Bronchial epithelial cell (primary cell): ENCODE data around the gene SLC45A1. TPM values are rescaled to one million over a fixed set of nuclear protein-coding genes. Genes with fewer than 3 reads are reported as not detected.

Experiments used
- DNase-seq: peaks from one replicate; pipeline ENCODE4 v3.0.0-alpha.2; 2010; ENCODE audit warnings: low read depth
- FAIRE-seq: peaks from 2 replicates; lab custom pipeline; 2011; peaks lifted over from hg19 to GRCh38; lab: Jason Lieb, UNC
- H3K27me3 ChIP-seq: 2 replicates; pipeline ENCODE4 v1.5.1; 2011; ENCODE audit warnings: low read length; ENCODE audit not compliant: control insufficient read depth, insufficient read depth
- H3K36me3 ChIP-seq: 2 replicates; pipeline ENCODE4 v1.5.1; 2011; ENCODE audit warnings: low read length; ENCODE audit not compliant: control insufficient read depth, insufficient read depth
- H3K4me3 ChIP-seq: 2 replicates; pipeline ENCODE4 v1.5.1; 2011; ENCODE audit warnings: mild to moderate bottlenecking, low read depth, low read length, control low read depth
- CTCF ChIP-seq: IDR thresholded peaks from 2 replicates; pipeline ENCODE4 v1.5.1; 2011; ENCODE audit warnings: mild to moderate bottlenecking, moderate library complexity, low read length, control low read depth, inconsistent platforms; ENCODE audit not compliant: insufficient read depth, severe bottlenecking
- total RNA-seq: library from RNA; depleted of rRNA; stranded (reverse); fragments of >200 nt; gene quantifications from 2 replicates; pipeline ENCODE4 v1.2.1, GENCODE V29; 2014

SLC45A1 gene
- total RNA-seq, 1 donor from 2014 or later = 0.26 TPM

DNA sequence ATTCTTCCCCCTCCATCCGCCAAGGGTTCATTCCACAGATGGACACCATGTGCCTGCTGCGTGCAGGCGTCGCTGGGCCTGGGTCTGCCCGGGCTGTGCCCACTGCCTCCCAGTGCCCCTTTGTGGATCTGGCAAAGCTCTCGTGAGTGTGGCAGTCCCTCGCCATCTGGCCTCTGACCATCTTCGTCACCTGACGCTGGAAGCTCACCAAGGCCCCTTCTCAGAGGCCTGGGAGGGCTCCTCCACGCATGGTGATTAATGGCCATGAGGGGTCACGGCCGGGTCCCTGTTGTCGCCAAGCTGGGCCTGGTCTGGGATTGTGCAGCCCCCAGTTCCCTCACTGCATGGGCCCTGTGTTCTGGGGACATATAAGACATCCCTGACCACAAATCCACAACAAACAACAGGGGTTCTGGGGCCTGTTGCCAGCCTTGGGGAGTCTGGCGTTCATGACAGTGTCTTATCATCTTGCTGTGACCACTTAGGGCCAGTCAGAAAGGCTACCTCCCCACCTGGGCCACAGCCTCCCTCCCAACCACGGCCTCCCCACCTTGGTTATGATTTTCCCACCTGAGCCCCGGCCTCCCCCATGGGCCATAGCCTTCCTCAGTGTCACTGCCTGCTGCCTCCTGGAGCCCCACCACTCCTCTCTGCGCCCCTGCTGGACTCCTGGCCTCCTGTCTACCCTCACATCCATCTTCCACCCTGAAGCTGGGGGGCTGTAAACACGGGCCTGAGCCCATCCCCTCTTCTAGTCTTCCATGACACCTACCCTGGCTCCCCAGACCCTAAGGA is 27.9 kb downstream of the SLC45A1 start:
- no peak for FAIRE-seq
- DNase-seq = no peak
- TF ChIP-seq CTCF = no peak
- Histone ChIP-seq H3K36me3 (no peaks in the 10 kb centered on the region), H3K4me3 (no peak overlapping the region), H3K27me3 (no peaks in the 10 kb centered on the region)

DNA sequence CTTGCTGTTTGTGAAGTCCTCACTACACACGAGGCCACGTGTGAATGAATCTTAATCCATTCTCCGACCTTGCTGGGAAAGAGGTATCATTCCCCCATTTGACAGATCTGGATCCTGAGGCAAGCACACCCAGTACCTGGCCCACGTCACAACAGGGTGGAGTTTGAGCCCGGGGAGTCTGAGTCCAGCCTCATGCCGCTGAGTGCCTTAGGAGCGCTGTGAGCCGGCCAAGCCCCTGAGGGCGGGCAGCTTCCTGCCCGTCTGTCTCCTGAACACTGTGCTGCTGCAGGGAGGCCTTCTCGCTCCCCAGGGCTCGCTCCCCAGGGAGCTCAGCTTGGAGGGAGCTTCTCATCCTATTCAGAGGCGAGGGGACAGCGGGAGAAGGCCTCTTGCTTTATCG is 29.7 kb downstream of the SLC45A1 start:
- Histone ChIP-seq H3K27me3 (no peaks in the 10 kb centered on the region), H3K36me3 (no peaks in the 10 kb centered on the region), H3K4me3 (no peak overlapping the region)
- no peak for TF ChIP-seq CTCF
- DNase-seq (peak; percentile 49), FAIRE-seq (no peak)

- peak; percentile 60 for FAIRE-seq
Measured at GRCh38 chr1:8348047-8348776, 30.3 kb downstream of the SLC45A1 start.

DNA sequence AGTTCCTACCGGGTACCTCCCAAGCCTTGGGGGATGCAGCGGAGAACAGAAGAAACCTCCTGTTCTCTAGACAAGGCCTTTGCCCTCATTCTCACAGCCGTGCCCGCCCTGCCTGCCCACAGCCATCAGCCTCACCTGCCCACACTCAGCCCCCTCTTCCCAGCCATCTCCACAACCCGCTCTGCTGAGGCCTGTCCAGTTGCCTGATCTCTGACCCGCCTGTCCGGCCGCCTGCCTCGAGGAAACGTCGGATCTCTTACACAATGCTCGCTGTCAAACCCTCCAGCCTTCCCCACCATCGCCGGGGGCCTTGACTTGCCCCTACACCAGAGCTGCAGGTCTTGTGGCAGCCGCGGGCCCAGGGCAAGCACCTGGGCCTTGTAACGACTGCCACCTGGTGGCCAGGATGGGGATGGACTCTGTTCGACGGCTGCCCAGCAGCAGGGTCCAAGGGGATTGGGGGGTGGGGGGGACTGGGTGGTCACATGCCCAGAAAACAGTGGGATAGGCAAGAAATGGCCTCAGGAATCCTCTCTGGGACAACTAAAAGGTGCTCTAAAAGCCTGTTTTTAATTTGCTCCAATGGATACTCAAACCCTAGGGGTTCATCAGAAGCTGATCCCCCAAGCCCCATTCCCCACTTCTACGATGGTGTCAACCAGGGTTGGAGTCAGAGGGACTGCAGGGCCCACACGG is 31.0 kb downstream of the SLC45A1 start:
- Histone ChIP-seq H3K36me3 (no peaks in the 10 kb centered on the region), H3K4me3 (no peak overlapping the region), H3K27me3 (no peaks in the 10 kb centered on the region)
- DNase-seq = peak; percentile 23
- peak; percentile 90 for TF ChIP-seq CTCF
- FAIRE-seq = no peak

More at GRCh38 chr1:8348047-8348776, 30.3 kb downstream of the SLC45A1 start:
- TF ChIP-seq CTCF = no peak
- no peaks in the 10 kb centered on the region for H3K27me3 ChIP-seq
- H3K4me3 ChIP-seq = no peak overlapping the region
- H3K36me3 ChIP-seq = no peaks in the 10 kb centered on the region
- DNase-seq = peak; percentile 5

DNA sequence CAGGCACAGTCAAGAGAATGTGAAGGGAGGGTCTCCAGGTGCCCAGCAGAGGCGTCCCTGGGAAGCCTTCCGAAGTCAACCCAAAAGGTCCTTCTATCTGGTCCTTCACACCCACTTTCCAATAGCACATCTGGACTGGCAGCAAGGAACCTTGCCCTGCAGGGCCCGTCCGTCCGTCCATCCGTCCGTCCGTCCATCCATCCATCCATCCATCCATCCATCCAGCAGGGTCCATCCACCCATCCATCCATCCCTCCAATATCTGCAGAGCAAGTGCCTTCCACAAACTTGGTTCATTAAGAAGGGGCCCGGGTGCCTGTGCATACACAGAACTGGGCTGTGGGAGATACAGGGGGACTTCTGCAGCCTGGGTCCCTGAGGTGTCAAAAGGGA is 31.6 kb downstream of the SLC45A1 start:
- Histone ChIP-seq H3K4me3 (no peak overlapping the region), H3K27me3 (no peaks in the 10 kb centered on the region), H3K36me3 (peaks cover 2% of the 10 kb centered on the region)
- TF ChIP-seq CTCF = no peak
- FAIRE-seq (no peak), DNase-seq (no peak)
